ENCODE results near the gene IGFBPL1.

DNA sequence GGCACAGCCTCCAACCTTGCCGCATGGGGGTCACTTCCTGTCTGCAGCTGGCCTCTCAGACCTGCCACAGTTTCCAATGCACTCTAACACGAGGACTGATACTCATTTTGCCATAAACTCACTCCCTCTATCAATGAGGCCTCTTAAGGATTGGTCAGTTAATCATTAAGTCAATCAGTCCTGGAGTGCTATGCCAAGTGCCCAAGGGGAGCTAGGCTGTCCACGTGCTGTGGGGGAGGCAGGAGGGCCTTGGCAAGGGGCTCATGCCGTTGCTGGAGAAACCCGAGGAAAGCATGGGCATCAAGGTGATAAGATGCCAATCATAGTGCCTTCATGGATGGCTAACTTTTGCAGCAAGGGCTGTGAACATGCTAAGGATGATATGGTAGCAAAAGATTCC, 33.4 kb downstream of the IGFBPL1 start:
- no peak for TF ChIP-seq EZH2 (IDR thresholded peaks at IDR 0.05)
- TF ChIP-seq EZH2phosphoT487 (IDR thresholded peaks at IDR 0.05), result no peak
- TF ChIP-seq CTCF (IDR thresholded peaks at IDR 0.05), result no peak

Measured in neural progenitor cell (in vitro differentiated cells).